Measurements from ENCODE around the gene APOL6. TPM values are rescaled to one million over a fixed set of nuclear protein-coding genes. Genes with fewer than 3 reads are reported as not detected.

The APOL6 gene
- total and polyA plus RNA-seq, 2 of the 13 experiments (the other 11 are each of a cell fraction or from before 2014, with no cell fraction given) = 5.2 to 7.5 TPM

DNA sequence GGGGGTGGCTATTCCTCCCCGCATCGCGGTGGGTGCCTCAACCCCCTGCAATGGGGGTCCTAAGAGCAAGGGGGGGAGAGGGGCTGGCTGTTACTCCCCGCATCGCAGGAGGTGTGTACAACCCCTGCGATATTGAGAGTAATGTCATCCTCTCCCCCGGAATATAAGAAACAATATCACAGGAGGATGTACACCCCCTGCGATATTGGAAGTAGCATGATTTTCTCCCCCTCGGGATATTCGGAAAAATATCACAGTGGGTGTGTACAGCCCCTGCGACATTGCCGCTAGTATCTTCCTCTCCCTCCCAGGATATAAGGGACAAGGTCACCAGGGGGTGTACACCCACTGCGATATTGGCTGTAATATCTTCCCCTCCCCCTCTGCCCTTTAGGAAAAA lies 47.0 kb downstream of the APOL6 start:
- Histone ChIP-seq H3K4me3 (replicated peaks in 1 of 3; ENCODE audit: insufficient read depth in 1 of 3, low read depth in 2 of 3, low read length in 3 of 3) (no peak overlapping the region), H3K79me2 (ENCODE audit: insufficient read depth, low read length) (no peaks in the 10 kb centered on the region), H3K27me3 (ENCODE audit: control insufficient read depth in 1 of 2, insufficient read depth in 2 of 2, low read length in 2 of 2) (peaks cover 0 to 1% of the 10 kb centered on the region in 2 experiments; a peak in 1 of 5 replicates), H2AFZ (ENCODE audit: low read length) (no peak overlapping the region), H3K4me1 (ENCODE audit: insufficient read depth, low read length) (no peaks in the 10 kb centered on the region), H3K27ac (ENCODE audit: extremely low read length, insufficient read depth, low read length) (no peak overlapping the region), H3K36me3 (replicated peaks in 1 of 2; ENCODE audit: control insufficient read depth in 1 of 2, insufficient read depth in 2 of 2, low read length in 2 of 2) (no peaks in the 10 kb centered on the region), H4K20me1 (ENCODE audit: insufficient read depth, low read length) (no peaks in the 10 kb centered on the region), H3K4me2 (ENCODE audit: low read depth, low read length) (no peak overlapping the region), H3K9me3 (ENCODE audit: low read length) (no peaks in the 10 kb centered on the region), H3K9ac (ENCODE audit: insufficient read depth, low read depth, low read length) (no peak overlapping the region)
- FAIRE-seq (no peak), DNase-seq (ENCODE audit: low spot score) (no peak), ATAC-seq (no peak)
- ChIA-PET CTCF (ENCODE audit: low intra/inter-chr PET ratio, low total read pairs) (no interaction called here), POLR2A (no interaction called here)
- in situ Hi-C loops (cut with HindIII; ENCODE audit: extremely low pct_ligation_motif_present, low pct_unique_long_range_greater_than_20kb) = no loop called here
- WGBS (ENCODE audit: low lambda C conversion rate) = 52% methylated on average over 8 of the region's 13 CpGs
- BruUV-seq (replicated peaks) = no TSS peak
- intact Hi-C loops (cut with micrococcal nuclease; ENCODE audit: unreplicated experiment) = no loop called here
- no peak for TF ChIP-seq SETDB1 (CRISPR knock-in tag; IDR thresholded peaks at IDR 0.05; ENCODE audit: borderline replicate concordance)

DNA sequence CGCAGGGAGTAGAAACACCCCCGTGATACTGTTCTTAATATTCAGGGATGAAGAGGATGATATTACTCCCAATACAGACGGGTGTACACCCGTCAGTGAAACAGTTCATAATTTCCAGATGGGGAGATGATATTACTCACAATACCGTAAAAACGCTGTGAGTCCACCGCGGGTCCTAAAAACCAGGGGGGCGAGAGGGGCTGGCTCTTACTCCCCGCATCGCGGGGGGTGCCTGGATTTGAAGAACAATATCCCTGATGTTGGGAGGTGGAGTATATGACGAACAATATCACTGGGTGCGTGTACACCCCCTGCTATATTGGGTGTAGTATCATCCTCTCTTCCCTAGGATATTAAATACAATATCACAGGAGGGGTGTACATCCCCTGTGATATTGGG lies 48.9 kb downstream of the APOL6 start:
- WGBS (ENCODE audit: low lambda C conversion rate) = 48% methylated on average over 10 of the region's 14 CpGs
- H3K27ac ChIP-seq (ENCODE audit: extremely low read length, insufficient read depth, low read length) = no peak overlapping the region
- H3K4me2 ChIP-seq (ENCODE audit: low read depth, low read length) = no peak overlapping the region
- H4K20me1 ChIP-seq (ENCODE audit: insufficient read depth, low read length) = no peaks in the 10 kb centered on the region
- intact Hi-C loops (cut with micrococcal nuclease; ENCODE audit: unreplicated experiment) (no loop called here), in situ Hi-C loops (cut with HindIII; ENCODE audit: extremely low pct_ligation_motif_present, low pct_unique_long_range_greater_than_20kb) (no loop called here)
- no peaks in the 10 kb centered on the region for H3K4me1 ChIP-seq (ENCODE audit: insufficient read depth, low read length)
- POLR2A ChIA-PET = no interaction called here
- CTCF ChIA-PET (ENCODE audit: low intra/inter-chr PET ratio, low total read pairs) = no interaction called here
- no peaks in the 10 kb centered on the region for H3K9me3 ChIP-seq (ENCODE audit: low read length)
- FAIRE-seq (no peak), ATAC-seq (no peak), DNase-seq (ENCODE audit: low spot score) (no peak)
- H3K27me3 ChIP-seq (ENCODE audit: control insufficient read depth in 1 of 2, insufficient read depth in 2 of 2, low read length in 2 of 2) = no peaks in the 10 kb centered on the region
- no peaks in the 10 kb centered on the region for H3K79me2 ChIP-seq (ENCODE audit: insufficient read depth, low read length)
- H3K36me3 ChIP-seq (replicated peaks in 1 of 2; ENCODE audit: control insufficient read depth in 1 of 2, insufficient read depth in 2 of 2, low read length in 2 of 2) = no peaks in the 10 kb centered on the region
- no peak overlapping the region for H2AFZ ChIP-seq (ENCODE audit: low read length)
- no peak overlapping the region for H3K9ac ChIP-seq (ENCODE audit: insufficient read depth, low read depth, low read length)
- H3K4me3 ChIP-seq (replicated peaks in 1 of 3; ENCODE audit: insufficient read depth in 1 of 3, low read depth in 2 of 3, low read length in 3 of 3) = no peak overlapping the region
- no TSS peak for BruUV-seq (replicated peaks)
- no peak for TF ChIP-seq CHD4 (IDR thresholded peaks at IDR 0.05; ENCODE audit: borderline replicate concordance, low read length)
- TF ChIP-seq EED (CRISPR knock-in tag; IDR thresholded peaks at IDR 0.05) = no peak
- TF ChIP-seq FOXC1 (CRISPR knock-in tag; IDR thresholded peaks at IDR 0.05; ENCODE audit: borderline replicate concordance) = no peak
- TF ChIP-seq PPARG (CRISPR knock-in tag; conservative IDR thresholded peaks at IDR 0.05) = no peak
- no peak for TF ChIP-seq ZNF879 (CRISPR knock-in tag; IDR thresholded peaks at IDR 0.05)
- no peak for TF ChIP-seq U2AF1 (optimal IDR thresholded peaks at IDR 0.05; ENCODE audit: low read depth, low read length)
- TF ChIP-seq REXO4 (CRISPR knock-in tag; IDR thresholded peaks at IDR 0.05; ENCODE audit: borderline replicate concordance) = no peak
- no peak for TF ChIP-seq SIN3B (IDR thresholded peaks at IDR 0.05; ENCODE audit: low read length)
- TF ChIP-seq, protein P1, sequence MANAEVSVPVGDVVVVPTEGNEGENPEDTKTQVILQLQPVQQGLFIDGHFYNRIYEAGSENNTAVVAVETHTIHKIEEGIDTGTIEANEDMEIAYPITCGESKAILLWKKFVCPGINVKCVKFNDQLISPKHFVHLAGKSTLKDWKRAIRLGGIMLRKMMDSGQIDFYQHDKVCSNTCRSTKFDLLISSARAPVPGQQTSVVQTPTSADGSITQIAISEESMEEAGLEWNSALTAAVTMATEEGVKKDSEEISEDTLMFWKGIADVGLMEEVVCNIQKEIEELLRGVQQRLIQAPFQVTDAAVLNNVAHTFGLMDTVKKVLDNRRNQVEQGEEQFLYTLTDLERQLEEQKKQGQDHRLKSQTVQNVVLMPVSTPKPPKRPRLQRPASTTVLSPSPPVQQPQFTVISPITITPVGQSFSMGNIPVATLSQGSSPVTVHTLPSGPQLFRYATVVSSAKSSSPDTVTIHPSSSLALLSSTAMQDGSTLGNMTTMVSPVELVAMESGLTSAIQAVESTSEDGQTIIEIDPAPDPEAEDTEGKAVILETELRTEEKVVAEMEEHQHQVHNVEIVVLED (CRISPR knock-in tag; IDR thresholded peaks at IDR 0.05; ENCODE audit: borderline replicate concordance) = no peak
- TF ChIP-seq, protein P2, sequence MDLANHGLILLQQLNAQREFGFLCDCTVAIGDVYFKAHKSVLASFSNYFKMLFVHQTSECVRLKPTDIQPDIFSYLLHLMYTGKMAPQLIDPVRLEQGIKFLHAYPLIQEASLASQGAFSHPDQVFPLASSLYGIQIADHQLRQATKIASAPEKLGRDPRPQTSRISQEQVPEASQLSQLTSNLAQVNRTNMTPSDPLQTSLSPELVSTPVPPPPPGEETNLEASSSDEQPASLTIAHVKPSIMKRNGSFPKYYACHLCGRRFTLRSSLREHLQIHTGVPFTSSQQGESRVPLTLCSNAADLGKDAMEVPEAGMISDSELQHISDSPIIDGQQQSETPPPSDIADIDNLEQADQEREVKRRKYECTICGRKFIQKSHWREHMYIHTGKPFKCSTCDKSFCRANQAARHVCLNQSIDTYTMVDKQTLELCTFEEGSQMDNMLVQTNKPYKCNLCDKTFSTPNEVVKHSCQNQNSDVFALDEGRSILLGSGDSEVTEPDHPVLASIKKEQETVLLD (CRISPR knock-in tag; IDR thresholded peaks at IDR 0.05; ENCODE audit: low read depth) = no peak
- TF ChIP-seq, protein P3, sequence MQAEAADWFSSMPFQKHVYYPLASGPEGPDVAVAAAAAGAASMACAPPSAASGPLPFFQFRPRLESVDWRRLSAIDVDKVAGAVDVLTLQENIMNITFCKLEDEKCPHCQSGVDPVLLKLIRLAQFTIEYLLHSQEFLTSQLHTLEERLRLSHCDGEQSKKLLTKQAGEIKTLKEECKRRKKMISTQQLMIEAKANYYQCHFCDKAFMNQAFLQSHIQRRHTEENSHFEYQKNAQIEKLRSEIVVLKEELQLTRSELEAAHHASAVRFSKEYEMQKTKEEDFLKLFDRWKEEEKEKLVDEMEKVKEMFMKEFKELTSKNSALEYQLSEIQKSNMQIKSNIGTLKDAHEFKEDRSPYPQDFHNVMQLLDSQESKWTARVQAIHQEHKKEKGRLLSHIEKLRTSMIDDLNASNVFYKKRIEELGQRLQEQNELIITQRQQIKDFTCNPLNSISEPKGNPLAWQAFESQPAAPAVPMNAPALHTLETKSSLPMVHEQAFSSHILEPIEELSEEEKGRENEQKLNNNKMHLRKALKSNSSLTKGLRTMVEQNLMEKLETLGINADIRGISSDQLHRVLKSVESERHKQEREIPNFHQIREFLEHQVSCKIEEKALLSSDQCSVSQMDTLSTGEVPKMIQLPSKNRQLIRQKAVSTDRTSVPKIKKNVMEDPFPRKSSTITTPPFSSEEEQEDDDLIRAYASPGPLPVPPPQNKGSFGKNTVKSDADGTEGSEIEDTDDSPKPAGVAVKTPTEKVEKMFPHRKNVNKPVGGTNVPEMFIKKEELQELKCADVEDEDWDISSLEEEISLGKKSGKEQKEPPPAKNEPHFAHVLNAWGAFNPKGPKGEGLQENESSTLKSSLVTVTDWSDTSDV (CRISPR knock-in tag; IDR thresholded peaks at IDR 0.05) = no peak
- no peak for TF ChIP-seq HNRNPK (IDR thresholded peaks at IDR 0.05; ENCODE audit: low read depth, low read length, poor library complexity, severe bottlenecking)
